Natural killer cell (primary cell): ENCODE measurements around the gene SCTR. TPM values are rescaled to one million over a fixed set of nuclear protein-coding genes. Genes with fewer than 3 reads are reported as not detected.

Source experiments
- ATAC-seq, 3 donors: fragments of 150-1000 bp in 2 of 3; fragments of 200-7000 bp in 1 of 3; cut with Tn5 transposase; 1 replicate in 1 of 3; 2 replicates in 2 of 3; pipeline ENCODE4 v1.10.0; 2021; ENCODE audit warnings: mild to moderate bottlenecking in 2 of 3, moderate library complexity in 2 of 3
- DNase-seq, 2 donors: peaks; one replicate each; pipeline versions ENCODE4 v3.0.0 to v3.0.0-alpha.2; 2013 to 2021; ENCODE audit warnings: mixed read lengths in 1 of 2
- H3K27ac ChIP-seq: one replicate; pipeline ENCODE4 v1.5.1; 2013; ENCODE audit warnings: mild to moderate bottlenecking, low read length
- H3K27me3 ChIP-seq: one replicate; pipeline ENCODE4 v1.6.1; 2013; ENCODE audit warnings: low read length; ENCODE audit not compliant: control insufficient read depth, insufficient read depth
- H3K36me3 ChIP-seq: one replicate; pipeline ENCODE4 v1.6.1; 2013; ENCODE audit warnings: low read length; ENCODE audit not compliant: control insufficient read depth, insufficient read depth
- H3K4me1 ChIP-seq: one replicate; pipeline ENCODE4 v1.6.1; 2013; ENCODE audit warnings: low read length; ENCODE audit not compliant: control insufficient read depth, insufficient read depth
- H3K4me3 ChIP-seq: one replicate; pipeline ENCODE4 v1.5.1; 2013; ENCODE audit warnings: low read length
- H3K9me3 ChIP-seq: one replicate; pipeline ENCODE4 v1.6.1; 2013; ENCODE audit warnings: low read length; ENCODE audit not compliant: control insufficient read depth, insufficient read depth
- H3K27ac Mint-ChIP-seq, 2 donors: one replicate each; pipeline ENCODE4 v1.8.0; 2022; ENCODE audit warnings: mild to moderate bottlenecking in 2 of 2, mixed read lengths in 2 of 2, moderate library complexity in 1 of 2
- H3K27me3 Mint-ChIP-seq, 2 donors: one replicate each; pipeline ENCODE4 v1.8.0; 2022; ENCODE audit warnings: low read depth in 2 of 2, mixed read lengths in 2 of 2
- H3K36me3 Mint-ChIP-seq: one replicate; pipeline ENCODE4 v1.8.0; 2022; ENCODE audit warnings: mixed read lengths
- H3K4me1 Mint-ChIP-seq, 2 donors: one replicate each; pipeline ENCODE4 v1.8.0; 2022; ENCODE audit warnings: mixed read lengths in 2 of 2
- H3K4me3 Mint-ChIP-seq: one replicate; pipeline ENCODE4 v1.8.0; 2022; ENCODE audit warnings: mild to moderate bottlenecking, moderate library complexity, mixed read lengths
- H3K9me3 Mint-ChIP-seq, 2 donors: one replicate each; pipeline ENCODE4 v1.8.0; 2022; ENCODE audit warnings: mixed read lengths in 2 of 2
- CTCF ChIP-seq: fragments of 200-600 bp; IDR thresholded peaks from one replicate; pipeline ENCODE4 v1.8.0; 2022; ENCODE audit warnings: antibody characterized with exemption
- WGBS: methylation state at CpG from one replicate; pipeline ENCODE4 v1.1.7; 2013; ENCODE audit warnings: missing lambda C conversion rate; ENCODE audit not compliant: insufficient coverage; 5-methylcytosine and 5-hydroxymethylcytosine counted together
- intact Hi-C: fragments of 100-400 bp; cut with micrococcal nuclease; formaldehyde crosslinking; loops from one replicate; pipeline ENCODE4 v1.14.2; 2022
- total RNA-seq, 4 donors: library from RNA; stranded (reverse); fragments of 120-200 nt in 1 of 4; gene quantifications; one replicate each; pipeline versions ENCODE4 v1.2.3 to v1.2.4, GENCODE V29; 2013 to 2022

Gene SCTR
- total RNA-seq, 3 donors from 2014 or later (not counting 1 experiment from before 2014, with no cell fraction given) = not detected

DNA sequence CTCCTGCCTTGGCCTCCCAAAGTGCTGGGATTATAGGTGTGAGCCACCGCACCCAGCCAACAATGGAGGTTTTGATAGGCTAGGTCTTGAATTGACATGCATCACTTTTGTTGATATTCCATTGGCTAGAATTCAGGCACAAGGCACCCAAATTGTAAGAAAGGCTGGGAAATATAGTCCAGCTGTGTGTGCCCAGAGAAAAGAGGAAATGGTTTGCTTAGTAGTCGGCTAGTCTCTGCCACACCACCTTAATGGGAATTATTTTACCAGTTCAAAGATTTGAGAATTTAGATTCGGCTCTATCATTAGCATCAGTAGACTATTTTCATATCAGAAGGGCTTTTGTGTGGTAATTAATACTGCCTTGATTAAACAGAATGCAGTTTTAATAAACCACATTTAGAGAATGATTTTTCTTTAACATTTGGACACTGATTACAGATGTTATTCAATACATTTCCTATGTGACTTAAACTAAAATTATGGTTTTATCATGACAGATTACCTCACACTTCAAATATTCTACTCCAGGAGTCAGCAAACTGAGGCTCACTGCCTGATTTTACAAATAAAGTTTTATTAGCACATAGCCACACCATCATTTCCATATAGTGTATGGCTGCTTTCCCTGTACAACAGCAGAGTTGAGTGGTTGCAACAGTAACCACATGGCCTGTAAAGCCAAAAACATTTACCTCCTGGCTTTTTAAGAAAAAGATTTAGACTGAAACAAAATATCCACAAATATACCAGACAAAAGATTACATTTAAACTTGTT, 130.1 kb downstream of the SCTR start:
- Histone ChIP-seq H3K4me3 (no peak overlapping the region), H3K27me3 (no peaks in the 10 kb centered on the region), H3K36me3 (no peaks in the 10 kb centered on the region), H3K27ac (no peak overlapping the region), H3K9me3 (no peaks in the 10 kb centered on the region), H3K4me1 (no peaks in the 10 kb centered on the region)
- intact Hi-C loops = no loop called here
- H3K36me3 Mint-ChIP-seq = no peaks in the 10 kb centered on the region
- DNase-seq = no peak
- H3K4me1 Mint-ChIP-seq = no peaks in the 10 kb centered on the region
- no peak overlapping the region for H3K27ac Mint-ChIP-seq
- ATAC-seq = no peak
- no peaks in the 10 kb centered on the region for H3K9me3 Mint-ChIP-seq
- H3K4me3 Mint-ChIP-seq = no peak overlapping the region
- no peak for TF ChIP-seq CTCF
- WGBS = 92% methylated on average over 1 of the region's 3 CpGs
- no peaks in the 10 kb centered on the region for H3K27me3 Mint-ChIP-seq

Other genes with a start within 250 kb of the SCTR start
- 10 to 100 TPM; 14.1 to 21.9 (median 20.5) TPM for gene C2orf76, start 157.6 kb downstream of the SCTR start, total RNA-seq
- gene DBI, start 157.5 kb downstream of the SCTR start, total RNA-seq = 100 to 1,000 TPM in 1 of 3 donors, 10 to 100 TPM in 2; 85.1 to 109 (median 93.2) TPM
- gene TMEM37, start 92.6 kb downstream of the SCTR start, total RNA-seq = not detected
- not detected for gene CFAP221, start 20.0 kb upstream of the SCTR start, total RNA-seq
- 1 to 10 TPM; 1.2 to 2.8 (median 2.6) TPM for gene TMEM177, start 154.7 kb upstream of the SCTR start, total RNA-seq
- gene PTPN4, start 235.4 kb upstream of the SCTR start, total RNA-seq = 100 to 1,000 TPM; 265 to 347 (median 283) TPM